ENCODE data around the gene EPHB6.

The EPHB6 gene

DNA sequence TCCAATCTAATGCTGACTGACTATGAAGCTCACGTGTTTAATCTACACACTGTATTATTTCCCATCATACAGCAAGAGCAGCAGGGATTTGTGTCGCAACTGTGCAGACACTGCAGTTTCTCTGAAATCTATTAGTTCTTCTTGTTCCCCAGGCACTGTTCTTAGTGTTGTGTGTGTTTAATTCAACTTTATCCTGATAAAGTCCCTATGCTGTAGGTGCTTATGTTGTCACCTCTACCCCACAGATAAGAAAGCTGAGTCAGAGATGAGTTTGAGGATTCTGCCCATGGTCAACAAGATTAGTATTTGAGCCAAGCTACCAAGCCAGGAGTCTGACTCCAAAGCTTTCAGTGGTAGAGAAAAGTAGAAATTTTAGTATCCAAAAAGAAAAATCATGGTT lies 22.5 kb upstream of the EPHB6 start:
- no peak overlapping the region for H3K9ac ChIP-seq
- H3K79me2 ChIP-seq: no peaks in the 10 kb centered on the region
- H3K4me3 ChIP-seq (ENCODE audit: low read depth, low read length): no peak overlapping the region
- no peaks in the 10 kb centered on the region for H3K4me1 ChIP-seq
- no peak overlapping the region for H2AFZ ChIP-seq
- TF ChIP-seq, protein P1, sequence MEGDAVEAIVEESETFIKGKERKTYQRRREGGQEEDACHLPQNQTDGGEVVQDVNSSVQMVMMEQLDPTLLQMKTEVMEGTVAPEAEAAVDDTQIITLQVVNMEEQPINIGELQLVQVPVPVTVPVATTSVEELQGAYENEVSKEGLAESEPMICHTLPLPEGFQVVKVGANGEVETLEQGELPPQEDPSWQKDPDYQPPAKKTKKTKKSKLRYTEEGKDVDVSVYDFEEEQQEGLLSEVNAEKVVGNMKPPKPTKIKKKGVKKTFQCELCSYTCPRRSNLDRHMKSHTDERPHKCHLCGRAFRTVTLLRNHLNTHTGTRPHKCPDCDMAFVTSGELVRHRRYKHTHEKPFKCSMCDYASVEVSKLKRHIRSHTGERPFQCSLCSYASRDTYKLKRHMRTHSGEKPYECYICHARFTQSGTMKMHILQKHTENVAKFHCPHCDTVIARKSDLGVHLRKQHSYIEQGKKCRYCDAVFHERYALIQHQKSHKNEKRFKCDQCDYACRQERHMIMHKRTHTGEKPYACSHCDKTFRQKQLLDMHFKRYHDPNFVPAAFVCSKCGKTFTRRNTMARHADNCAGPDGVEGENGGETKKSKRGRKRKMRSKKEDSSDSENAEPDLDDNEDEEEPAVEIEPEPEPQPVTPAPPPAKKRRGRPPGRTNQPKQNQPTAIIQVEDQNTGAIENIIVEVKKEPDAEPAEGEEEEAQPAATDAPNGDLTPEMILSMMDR (IDR thresholded peaks at IDR 0.05): no peak
- no peak overlapping the region for H3K4me2 ChIP-seq (ENCODE audit: low read length)
- no peak overlapping the region for H3K27ac ChIP-seq
- no peaks in the 10 kb centered on the region for H3K9me3 ChIP-seq (ENCODE audit: control insufficient read depth, low read length)
- no peaks in the 10 kb centered on the region for H3K27me3 ChIP-seq (ENCODE audit: control insufficient read depth, insufficient read depth, low read length)
- no peaks in the 10 kb centered on the region for H3K36me3 ChIP-seq (ENCODE audit: control insufficient read depth, insufficient read depth, low read length)

DNA sequence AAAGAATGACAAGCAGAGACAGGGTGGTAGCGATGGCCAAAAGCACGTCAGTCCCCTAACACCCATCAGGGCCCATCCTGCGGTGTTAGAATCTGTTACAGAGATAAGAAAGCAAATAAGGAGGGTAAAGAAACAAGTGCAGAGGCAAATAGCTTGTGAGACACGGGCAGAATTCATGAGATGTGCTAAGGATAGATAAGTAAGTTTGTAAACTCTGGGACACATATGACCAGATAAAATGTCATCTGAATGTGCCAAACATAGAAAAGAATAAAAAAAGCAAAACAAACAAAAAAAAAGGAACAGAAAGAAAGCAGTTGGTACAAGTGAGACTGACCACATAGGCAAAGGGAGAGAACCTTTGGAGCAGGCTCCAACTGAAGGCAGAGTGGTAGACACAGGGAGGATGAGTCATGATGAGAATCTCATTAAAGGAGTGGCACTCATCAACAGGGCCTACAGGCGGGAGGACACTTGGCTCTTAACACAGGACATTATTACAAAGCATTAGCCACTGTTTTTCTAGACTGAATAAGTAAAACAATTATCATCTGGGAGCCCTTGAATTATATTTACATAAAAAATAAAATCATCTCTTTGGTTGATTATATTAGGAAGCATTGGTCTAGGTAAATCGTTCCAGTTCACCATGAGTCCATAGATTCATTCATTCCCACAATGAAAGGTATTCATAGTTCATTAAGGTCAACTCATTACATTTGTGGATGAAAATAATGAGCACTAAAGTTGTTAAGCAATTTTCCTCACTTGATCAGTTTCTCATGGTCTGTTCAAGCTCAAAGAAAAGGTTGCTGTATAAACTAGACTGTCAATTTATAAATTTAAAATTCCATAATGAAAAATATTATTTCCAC lies 21.5 kb upstream of the EPHB6 start:
- TF ChIP-seq, protein P1 (IDR thresholded peaks at IDR 0.05): no peak
- no peaks in the 10 kb centered on the region for H3K4me1 ChIP-seq
- no peak overlapping the region for H3K27ac ChIP-seq

DNA sequence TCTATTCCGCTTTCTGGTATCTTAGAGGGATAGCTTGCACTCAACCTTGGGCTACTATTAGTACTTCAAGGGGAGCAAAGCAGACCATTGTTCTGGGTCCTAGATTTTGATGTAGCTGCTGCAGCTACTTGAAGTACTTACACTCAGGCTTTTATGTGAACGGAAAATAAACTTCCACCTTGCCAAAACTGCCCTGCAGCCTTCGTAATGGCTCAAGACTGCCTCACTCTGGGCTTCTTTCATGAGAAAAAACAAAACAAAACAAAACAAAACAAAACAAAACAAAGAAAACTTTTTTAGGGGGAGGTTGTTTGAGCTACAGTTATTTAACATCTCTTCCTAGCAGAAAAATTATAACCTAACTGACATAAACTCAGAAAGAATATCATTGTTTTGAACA lies 19.4 kb upstream of the EPHB6 start:
- H3K9ac ChIP-seq: no peak overlapping the region
- H3K27ac ChIP-seq: no peak overlapping the region
- no peaks in the 10 kb centered on the region for H3K36me3 ChIP-seq (ENCODE audit: control insufficient read depth, insufficient read depth, low read length)
- no peaks in the 10 kb centered on the region for H3K79me2 ChIP-seq
- no peak overlapping the region for H3K4me2 ChIP-seq (ENCODE audit: low read length)
- H3K27me3 ChIP-seq (ENCODE audit: control insufficient read depth, insufficient read depth, low read length): no peaks in the 10 kb centered on the region
- no peaks in the 10 kb centered on the region for H3K4me1 ChIP-seq
- H3K9me3 ChIP-seq (ENCODE audit: control insufficient read depth, low read length): no peaks in the 10 kb centered on the region
- TF ChIP-seq, protein P1 (IDR thresholded peaks at IDR 0.05): no peak
- no peak overlapping the region for H2AFZ ChIP-seq
- H3K4me3 ChIP-seq (ENCODE audit: low read depth, low read length): no peak overlapping the region

More for the DNA sequence above, 21.5 kb upstream of the EPHB6 start:
- no peak overlapping the region for H3K9ac ChIP-seq
- no peak overlapping the region for H3K4me3 ChIP-seq (ENCODE audit: low read depth, low read length)
- no peaks in the 10 kb centered on the region for H3K79me2 ChIP-seq
- no peak overlapping the region for H2AFZ ChIP-seq
- H3K36me3 ChIP-seq (ENCODE audit: control insufficient read depth, insufficient read depth, low read length): no peaks in the 10 kb centered on the region
- no peaks in the 10 kb centered on the region for H3K9me3 ChIP-seq (ENCODE audit: control insufficient read depth, low read length)
- H3K4me2 ChIP-seq (ENCODE audit: low read length): no peak overlapping the region
- H3K27me3 ChIP-seq (ENCODE audit: control insufficient read depth, insufficient read depth, low read length): no peaks in the 10 kb centered on the region

DNA sequence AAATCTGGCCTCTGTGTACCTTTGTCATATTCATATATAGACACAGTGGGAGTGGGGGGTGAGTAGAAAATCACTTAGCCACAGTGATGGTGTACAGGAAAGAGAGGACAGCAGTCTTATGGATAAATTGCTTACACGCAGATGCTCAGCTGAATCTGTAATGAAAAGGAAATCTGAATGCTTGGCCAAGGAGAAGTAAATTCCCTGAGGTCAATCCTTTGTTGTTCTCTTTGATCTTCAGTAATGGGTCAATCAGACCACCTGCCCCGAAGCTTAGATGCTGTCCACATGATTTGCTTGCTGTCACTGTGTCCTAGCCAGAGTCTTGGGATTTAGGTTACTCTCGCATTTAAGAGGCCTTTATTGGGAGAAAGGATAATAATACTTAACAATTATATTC lies 18.4 kb upstream of the EPHB6 start:
- Histone ChIP-seq H3K4me2 (ENCODE audit: low read length) (no peak overlapping the region), H3K79me2 (no peaks in the 10 kb centered on the region), H2AFZ (no peak overlapping the region), H3K9ac (no peak overlapping the region), H3K36me3 (ENCODE audit: control insufficient read depth, insufficient read depth, low read length) (no peaks in the 10 kb centered on the region), H3K9me3 (ENCODE audit: control insufficient read depth, low read length) (no peaks in the 10 kb centered on the region), H3K27me3 (ENCODE audit: control insufficient read depth, insufficient read depth, low read length) (no peaks in the 10 kb centered on the region), H3K27ac (no peak overlapping the region), H3K4me3 (ENCODE audit: low read depth, low read length) (no peak overlapping the region), H3K4me1 (no peaks in the 10 kb centered on the region)
- TF ChIP-seq, protein P1 (IDR thresholded peaks at IDR 0.05): no peak

All from parathyroid adenoma (tissue), 2 donors.